ENCODE results near the gene CEL. TPM values are rescaled to one million over a fixed set of nuclear protein-coding genes. Genes with fewer than 3 reads are reported as not detected.

The CEL gene
- total RNA-seq, 1 experiment from 2014 or later = 3.1 TPM

DNA sequence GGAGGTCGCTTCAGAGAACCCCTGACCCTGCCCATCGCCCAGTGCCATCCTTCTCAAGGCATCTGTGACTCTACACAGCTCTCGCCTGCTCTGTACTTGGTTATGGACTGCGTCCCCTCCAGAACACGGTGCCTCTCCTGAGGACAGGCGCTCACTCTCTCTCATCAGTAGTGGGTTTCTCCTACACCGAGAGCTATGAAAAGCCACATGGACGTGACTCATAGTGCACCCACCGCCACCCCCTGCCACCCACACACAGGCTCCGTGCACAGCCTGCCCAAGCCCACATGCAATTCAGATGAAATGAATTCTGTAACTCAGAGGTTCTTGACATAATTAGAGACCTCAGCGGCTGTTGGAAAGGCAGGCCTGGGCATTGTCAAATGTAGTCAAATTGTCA lies 17.1 kb upstream of the CEL start:
- TF ChIP-seq, protein P1, sequence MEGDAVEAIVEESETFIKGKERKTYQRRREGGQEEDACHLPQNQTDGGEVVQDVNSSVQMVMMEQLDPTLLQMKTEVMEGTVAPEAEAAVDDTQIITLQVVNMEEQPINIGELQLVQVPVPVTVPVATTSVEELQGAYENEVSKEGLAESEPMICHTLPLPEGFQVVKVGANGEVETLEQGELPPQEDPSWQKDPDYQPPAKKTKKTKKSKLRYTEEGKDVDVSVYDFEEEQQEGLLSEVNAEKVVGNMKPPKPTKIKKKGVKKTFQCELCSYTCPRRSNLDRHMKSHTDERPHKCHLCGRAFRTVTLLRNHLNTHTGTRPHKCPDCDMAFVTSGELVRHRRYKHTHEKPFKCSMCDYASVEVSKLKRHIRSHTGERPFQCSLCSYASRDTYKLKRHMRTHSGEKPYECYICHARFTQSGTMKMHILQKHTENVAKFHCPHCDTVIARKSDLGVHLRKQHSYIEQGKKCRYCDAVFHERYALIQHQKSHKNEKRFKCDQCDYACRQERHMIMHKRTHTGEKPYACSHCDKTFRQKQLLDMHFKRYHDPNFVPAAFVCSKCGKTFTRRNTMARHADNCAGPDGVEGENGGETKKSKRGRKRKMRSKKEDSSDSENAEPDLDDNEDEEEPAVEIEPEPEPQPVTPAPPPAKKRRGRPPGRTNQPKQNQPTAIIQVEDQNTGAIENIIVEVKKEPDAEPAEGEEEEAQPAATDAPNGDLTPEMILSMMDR (IDR thresholded peaks at IDR 0.05; ENCODE audit: unreplicated experiment) = no peak
- Mint-ChIP-seq H3K27me3 (ENCODE audit: unreplicated experiment) (no peaks in the 10 kb centered on the region), H3K4me1 (ENCODE audit: low read depth, unreplicated experiment) (no peaks in the 10 kb centered on the region), H3K4me3 (ENCODE audit: low read depth, unreplicated experiment) (no peak overlapping the region), H3K27ac (ENCODE audit: unreplicated experiment) (no peak overlapping the region), H3K9me3 (ENCODE audit: low read depth, unreplicated experiment) (no peaks in the 10 kb centered on the region), H3K36me3 (ENCODE audit: insufficient read depth, unreplicated experiment) (peaks cover 15% of the 10 kb centered on the region)
- no peak for DNase-seq
- BruUV-seq (replicated peaks) = no TSS peak
- intact Hi-C loops (cut with micrococcal nuclease; ENCODE audit: unreplicated experiment) = no loop called here
- CTCF ChIA-PET = interaction anchor here (0.6 kb wide), 1 partner anchor 10 kb away, joined by 3 read pairs; no protein-coding TSS in a partner anchor

DNA sequence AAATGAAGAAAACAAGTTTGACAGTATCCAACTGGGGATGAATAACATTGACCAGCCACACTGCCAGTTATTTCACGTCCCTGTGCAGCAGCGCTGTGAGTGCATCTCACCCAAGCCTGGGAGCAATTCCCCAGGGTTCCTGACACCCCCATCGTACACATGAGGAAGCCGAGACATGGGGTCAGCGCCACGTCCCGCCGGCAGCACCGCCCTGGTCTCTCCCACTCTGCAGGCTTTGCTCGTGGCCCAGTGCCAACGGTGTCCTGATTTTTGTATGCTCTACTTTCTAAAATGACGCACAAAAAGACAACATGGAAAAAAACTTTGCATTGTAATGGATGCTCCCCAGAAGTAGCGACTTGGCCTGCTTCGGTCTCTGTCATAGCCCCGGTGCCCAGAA lies 16.6 kb upstream of the CEL start:
- intact Hi-C loops (cut with micrococcal nuclease; ENCODE audit: unreplicated experiment) = no loop called here
- CTCF ChIA-PET = no interaction called here

DNA sequence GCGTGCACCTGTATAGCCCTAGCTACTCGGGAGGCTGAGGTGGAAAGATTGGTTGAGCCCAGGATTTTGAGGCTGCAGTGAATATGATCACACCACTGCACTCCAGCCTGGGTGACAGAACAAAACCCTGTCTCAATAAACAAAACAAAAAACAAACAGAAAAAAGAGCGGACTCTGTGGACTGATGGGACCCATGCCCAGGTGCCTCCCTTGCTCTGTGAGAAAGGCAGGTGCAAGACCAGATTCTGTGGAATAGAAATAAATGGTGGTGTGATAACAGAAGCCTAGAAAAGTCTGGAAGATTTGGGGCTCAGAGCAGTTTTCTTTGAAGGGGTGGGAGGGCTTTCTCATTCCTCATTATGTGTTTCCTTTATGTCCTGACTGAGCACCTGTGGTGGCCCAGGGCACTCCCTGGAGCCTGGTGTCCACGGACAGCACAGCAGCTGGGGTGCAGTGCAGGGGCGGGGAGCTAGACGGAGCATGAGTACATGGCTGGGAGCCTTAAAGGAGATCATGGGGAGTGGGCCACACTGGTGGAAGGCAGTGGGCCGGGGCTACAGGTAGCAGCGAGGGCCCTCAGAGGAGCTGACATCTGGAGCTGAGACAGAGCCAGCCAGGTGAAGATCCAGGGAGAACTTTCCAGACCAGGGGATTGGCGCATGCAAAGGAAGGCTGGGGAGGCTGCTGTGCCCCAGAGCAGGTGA lies 15.4 kb upstream of the CEL start:
- H3K4me1 Mint-ChIP-seq (ENCODE audit: low read depth, unreplicated experiment) = no peaks in the 10 kb centered on the region
- no peak overlapping the region for H3K4me3 Mint-ChIP-seq (ENCODE audit: low read depth, unreplicated experiment)
- no peak overlapping the region for H3K27ac Mint-ChIP-seq (ENCODE audit: unreplicated experiment)
- peaks cover 15% of the 10 kb centered on the region for H3K36me3 Mint-ChIP-seq (ENCODE audit: insufficient read depth, unreplicated experiment)
- intact Hi-C loops (cut with micrococcal nuclease; ENCODE audit: unreplicated experiment) = no loop called here
- H3K27me3 Mint-ChIP-seq (ENCODE audit: unreplicated experiment) = no peaks in the 10 kb centered on the region
- no peak for DNase-seq
- no peaks in the 10 kb centered on the region for H3K9me3 Mint-ChIP-seq (ENCODE audit: low read depth, unreplicated experiment)
- BruUV-seq (replicated peaks) = no TSS peak
- CTCF ChIA-PET = no interaction called here
- TF ChIP-seq, protein P1 (IDR thresholded peaks at IDR 0.05; ENCODE audit: unreplicated experiment) = no peak

More for the DNA sequence above, 16.6 kb upstream of the CEL start:
- no peak for DNase-seq
- Mint-ChIP-seq H3K36me3 (ENCODE audit: insufficient read depth, unreplicated experiment) (peaks cover 15% of the 10 kb centered on the region), H3K9me3 (ENCODE audit: low read depth, unreplicated experiment) (no peaks in the 10 kb centered on the region), H3K27ac (ENCODE audit: unreplicated experiment) (no peak overlapping the region), H3K27me3 (ENCODE audit: unreplicated experiment) (no peaks in the 10 kb centered on the region), H3K4me3 (ENCODE audit: low read depth, unreplicated experiment) (no peak overlapping the region), H3K4me1 (ENCODE audit: low read depth, unreplicated experiment) (no peaks in the 10 kb centered on the region)
- TF ChIP-seq, protein P1 (IDR thresholded peaks at IDR 0.05; ENCODE audit: unreplicated experiment) = no peak
- BruUV-seq (replicated peaks) = no TSS peak

DNA sequence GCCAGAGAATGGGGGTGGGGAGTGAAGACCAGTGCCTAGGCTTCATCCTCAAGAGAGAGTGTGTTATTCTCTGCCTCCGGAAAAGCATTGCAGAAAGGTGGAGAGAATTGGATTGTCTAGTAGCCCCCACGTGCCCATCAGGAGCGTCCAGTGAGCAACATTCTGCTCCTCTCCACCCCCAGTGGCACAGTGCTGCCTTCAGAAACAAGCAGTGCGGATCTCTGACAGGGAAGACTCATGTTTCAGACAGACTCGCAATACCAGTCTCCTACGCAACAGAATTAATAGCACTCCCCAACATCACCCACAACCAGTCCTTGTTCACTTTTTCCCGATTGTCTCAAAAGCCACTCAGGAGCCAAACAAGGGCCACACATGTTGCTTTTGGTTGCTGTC lies 14.9 kb upstream of the CEL start:
- intact Hi-C loops (cut with micrococcal nuclease; ENCODE audit: unreplicated experiment) = no loop called here
- BruUV-seq (replicated peaks) = no TSS peak
- Mint-ChIP-seq H3K27me3 (ENCODE audit: unreplicated experiment) (no peaks in the 10 kb centered on the region), H3K36me3 (ENCODE audit: insufficient read depth, unreplicated experiment) (peaks cover 15% of the 10 kb centered on the region), H3K4me3 (ENCODE audit: low read depth, unreplicated experiment) (no peak overlapping the region), H3K27ac (ENCODE audit: unreplicated experiment) (no peak overlapping the region), H3K9me3 (ENCODE audit: low read depth, unreplicated experiment) (no peaks in the 10 kb centered on the region), H3K4me1 (ENCODE audit: low read depth, unreplicated experiment) (no peaks in the 10 kb centered on the region)
- CTCF ChIA-PET = no interaction called here
- TF ChIP-seq, protein P1 (IDR thresholded peaks at IDR 0.05; ENCODE audit: unreplicated experiment) = no peak
- no peak for DNase-seq
